ENCODE measurements around the gene GRIA1. TPM values are rescaled to one million over a fixed set of nuclear protein-coding genes. Genes with fewer than 3 reads are reported as not detected.

Gene GRIA1
- total RNA-seq, 2 donors from 2014 or later, result 0.24 to 0.41 TPM

- intact Hi-C loops (cut with DNase I), result no loop called here
- no peak for ATAC-seq
- no peak for DNase-seq
Measured at GRCh38 chr5:153537207-153537606, 46.7 kb downstream of the GRIA1 start.

DNA sequence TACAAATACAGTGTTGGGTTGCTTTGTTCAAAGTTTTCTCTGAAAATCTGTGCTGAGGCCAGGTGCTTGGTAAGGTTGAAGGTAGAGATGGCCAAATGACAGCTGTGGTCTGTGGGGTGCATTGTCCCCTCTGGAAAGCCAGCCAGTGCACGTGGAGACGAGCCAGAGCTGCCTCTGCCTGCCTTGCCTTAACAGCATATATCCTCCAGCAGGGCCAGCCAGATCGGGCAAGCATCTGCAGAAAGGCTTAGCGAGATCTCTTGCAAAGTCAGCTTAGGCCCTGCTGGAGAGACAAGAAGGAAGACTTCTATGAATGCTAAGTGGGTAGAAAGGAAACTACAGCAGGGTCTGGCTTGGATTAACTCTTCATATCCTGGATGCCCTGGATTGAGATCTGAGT lies 49.5 kb downstream of the GRIA1 start:
- DNase-seq, result no peak

GRCh38 chr5:153542536-153542935 lies 52.1 kb downstream of the GRIA1 start:
- intact Hi-C loops (cut with DNase I), result no loop called here
- DNase-seq, result no peak
- ATAC-seq, result no peak

More for the DNA sequence above, 49.5 kb downstream of the GRIA1 start:
- intact Hi-C loops (cut with DNase I), result no loop called here
- no peak for ATAC-seq

- intact Hi-C loops (cut with DNase I), result no loop called here
- DNase-seq (no peak), ATAC-seq (no peak)
Measured at GRCh38 chr5:153543288-153543687, 52.8 kb downstream of the GRIA1 start.

DNA sequence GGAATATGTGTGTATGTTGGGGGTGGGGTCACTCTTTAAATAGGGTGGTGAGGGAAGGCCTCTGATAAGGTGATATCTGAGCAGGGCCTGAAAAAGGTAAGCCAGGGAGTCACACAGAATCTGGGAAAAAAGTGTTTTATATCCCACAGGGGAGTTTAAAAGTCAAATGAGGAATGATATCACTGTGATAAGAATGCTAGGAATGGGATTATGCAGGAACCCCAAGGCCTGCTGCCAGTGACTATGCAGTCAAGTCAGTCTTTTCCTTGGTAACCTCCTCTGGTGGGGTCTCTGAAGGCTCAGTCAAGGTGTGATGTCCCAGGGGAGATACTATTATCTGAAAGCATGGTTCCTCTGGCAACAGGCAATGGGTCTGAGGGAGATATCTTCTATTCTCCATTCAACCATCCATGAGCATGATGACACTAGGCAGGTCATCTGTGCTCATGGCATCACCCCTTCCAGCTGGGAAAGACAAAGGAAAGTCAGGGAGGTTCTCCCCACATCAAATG lies 53.5 kb downstream of the GRIA1 start:
- ATAC-seq, result no peak
- intact Hi-C loops (cut with DNase I), result no loop called here

GRCh38 chr5:153544706-153545105 lies 54.2 kb downstream of the GRIA1 start:
- ATAC-seq, result no peak
- DNase-seq, result no peak
- intact Hi-C loops (cut with DNase I), result no loop called here

More for the DNA sequence above, 53.5 kb downstream of the GRIA1 start:
- DNase-seq, result no peak

DNA sequence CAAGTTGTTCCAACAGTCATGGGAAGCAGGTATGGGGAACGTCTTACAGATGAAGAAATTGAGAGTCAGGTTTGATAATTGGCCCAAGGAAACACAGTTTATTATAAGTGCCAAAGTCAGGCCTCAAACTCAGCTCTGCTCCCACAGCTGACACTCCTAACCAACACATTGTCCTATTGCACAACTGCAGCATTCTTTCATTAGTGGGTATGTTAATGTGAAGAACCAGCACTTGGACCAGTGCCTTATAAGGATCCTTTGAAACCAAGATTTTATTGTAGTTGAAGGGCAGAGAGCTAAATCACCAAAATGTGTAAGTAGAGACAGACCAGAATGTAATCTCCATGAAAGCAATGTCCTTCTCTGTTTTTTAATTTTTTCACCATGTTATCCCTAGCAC lies 56.1 kb downstream of the GRIA1 start:
- DNase-seq (no peak), ATAC-seq (no peak)
- intact Hi-C loops (cut with DNase I), result no loop called here

DNA sequence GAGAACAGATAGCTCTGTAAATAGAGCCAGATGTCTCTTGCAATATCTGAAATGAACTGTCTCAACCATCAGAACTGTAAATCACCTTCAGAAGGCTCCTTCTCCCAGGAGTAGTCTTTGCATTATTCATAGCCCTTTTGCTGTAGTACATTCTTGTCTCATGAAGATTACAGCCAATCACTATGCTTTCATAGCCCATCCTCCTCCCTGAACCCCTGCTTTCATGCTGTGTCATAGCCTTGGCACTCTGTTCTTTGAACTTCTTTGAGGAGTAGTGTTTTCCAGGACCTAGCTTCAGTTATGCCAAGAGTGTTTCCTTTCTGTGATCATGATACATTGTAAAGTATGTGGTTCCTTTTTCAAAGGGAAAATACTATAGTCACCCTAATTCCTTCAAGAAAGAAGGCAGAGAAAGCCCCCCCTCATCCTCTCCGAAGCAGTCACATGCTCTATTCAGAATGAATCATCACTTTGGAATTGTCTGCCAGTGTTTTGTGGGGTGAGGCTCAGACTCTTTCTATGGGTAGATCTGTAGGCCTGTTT lies 61.1 kb downstream of the GRIA1 start:
- peak; percentile 63 to 88 for ATAC-seq
- intact Hi-C loops (cut with DNase I), result no loop called here
- DNase-seq, result no peak

DNA sequence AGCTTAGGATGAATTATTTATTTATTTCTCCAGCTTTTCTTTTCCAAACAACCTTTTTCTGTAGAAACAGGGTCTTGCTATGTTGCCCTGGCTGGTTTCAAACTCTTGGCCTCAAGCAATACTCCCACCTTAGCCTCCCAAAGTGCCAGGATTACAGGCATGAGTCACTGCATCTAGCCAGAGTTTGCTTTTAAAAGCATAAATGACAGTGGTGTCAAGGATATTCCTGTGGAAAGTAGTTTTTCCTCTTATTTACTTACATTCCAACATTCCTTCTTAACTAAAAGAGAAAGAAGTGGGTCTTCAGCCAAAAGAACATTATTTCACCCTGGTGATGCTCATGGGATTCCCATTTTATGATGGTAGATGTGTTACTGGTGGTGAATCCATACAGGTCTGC lies 62.4 kb downstream of the GRIA1 start:
- DNase-seq (no peak), ATAC-seq (no peak)
- intact Hi-C loops (cut with DNase I), result no loop called here

- DNase-seq (no peak), ATAC-seq (no peak)
- intact Hi-C loops (cut with DNase I), result no loop called here
Measured at GRCh38 chr5:153555420-153556114, 65.1 kb downstream of the GRIA1 start.

GRCh38 chr5:153558957-153559356 lies 68.5 kb downstream of the GRIA1 start:
- ATAC-seq, result no peak
- intact Hi-C loops (cut with DNase I), result no loop called here
- DNase-seq, result no peak

GRCh38 chr5:153559926-153560325 lies 69.5 kb downstream of the GRIA1 start:
- no peak for ATAC-seq
- DNase-seq, result no peak
- intact Hi-C loops (cut with DNase I), result no loop called here

- no peak for ATAC-seq
- no peak for DNase-seq
- intact Hi-C loops (cut with DNase I), result no loop called here
Measured at GRCh38 chr5:153562189-153562588, 71.7 kb downstream of the GRIA1 start.

DNA sequence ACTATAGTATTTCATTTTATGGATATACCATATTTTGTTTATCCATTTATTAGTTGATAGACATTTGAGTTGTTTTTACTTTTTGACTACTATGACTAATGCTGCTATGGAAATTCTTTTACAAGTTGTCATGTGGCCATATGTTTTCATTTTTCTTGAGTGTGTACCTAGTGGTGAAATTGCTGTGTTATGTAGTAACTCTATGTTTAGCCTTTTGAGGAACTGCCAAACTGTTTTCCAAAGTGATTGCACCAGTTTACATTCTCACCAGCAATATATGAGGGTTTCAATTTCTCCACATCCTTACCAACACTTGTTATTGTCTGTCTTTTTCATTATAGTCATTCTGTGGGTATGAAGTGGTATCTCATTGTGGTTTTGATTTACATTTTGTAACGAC lies 75.4 kb downstream of the GRIA1 start:
- no peak for DNase-seq
- no peak for ATAC-seq
- intact Hi-C loops (cut with DNase I), result no loop called here

- ATAC-seq, result no peak
- intact Hi-C loops (cut with DNase I), result no loop called here
- DNase-seq, result no peak
Measured at GRCh38 chr5:153569036-153569435, 78.6 kb downstream of the GRIA1 start.

GRCh38 chr5:153571162-153571561 lies 80.7 kb downstream of the GRIA1 start:
- DNase-seq, result no peak
- peak; percentile 21 to 61 for ATAC-seq
- intact Hi-C loops (cut with DNase I), result no loop called here

- intact Hi-C loops (cut with DNase I), result no loop called here
- DNase-seq (no peak), ATAC-seq (peak; percentile 62 to 84)
Measured at GRCh38 chr5:153572411-153573145, 82.1 kb downstream of the GRIA1 start.

GRCh38 chr5:153573326-153574033 lies 83.0 kb downstream of the GRIA1 start:
- intact Hi-C loops (cut with DNase I), result no loop called here
- no peak for DNase-seq
- ATAC-seq, result no peak

- no peak for DNase-seq
- ATAC-seq, result no peak
- intact Hi-C loops (cut with DNase I), result no loop called here
Measured at GRCh38 chr5:153584126-153584959, 93.9 kb downstream of the GRIA1 start.
